ENCODE measurements around the gene VIL1. TPM values are rescaled to one million over a fixed set of nuclear protein-coding genes. Genes with fewer than 3 reads are reported as not detected.

VIL1 gene
- total and polyA plus RNA-seq, 9 donors: 0.05 to 1.3 (median 0.38) TPM; not detected in 6

GRCh38 chr2:218438596-218438995 lies 19.7 kb downstream of the VIL1 start:
- intact Hi-C loops (cut with DNase I): no loop called here
- H3K9me3 ChIP-seq: no peaks in the 10 kb centered on the region
- no peaks in the 10 kb centered on the region for H3K4me1 ChIP-seq (ENCODE audit: insufficient read depth)
- no peak overlapping the region for H3K4me3 ChIP-seq
- H3K27ac ChIP-seq: no peak overlapping the region
- WGBS, 3 donors: 15 to 40% (median 35%) methylated on average over 4 of the region's 4 CpGs
- DNase-seq: peak in 3 of 5 donors; percentile 32 to 81 (median 49)
- H3K27me3 ChIP-seq: no peaks in the 10 kb centered on the region
- TF ChIP-seq CTCF (IDR thresholded peaks at IDR 0.05): no peak
- TF ChIP-seq EP300 (IDR thresholded peaks at IDR 0.05): no peak
- TF ChIP-seq POLR2A (IDR thresholded peaks at IDR 0.05): no peak
- H3K36me3 ChIP-seq: no peaks in the 10 kb centered on the region

- TF ChIP-seq POLR2A (IDR thresholded peaks at IDR 0.05) (no peak), EP300 (IDR thresholded peaks at IDR 0.05) (no peak), CTCF (IDR thresholded peaks at IDR 0.05) (no peak)
- 96 to 100% (median 97%) methylated on average over 7 of the region's 7 CpGs for WGBS, 3 donors
- H3K4me3 ChIP-seq: no peak overlapping the region
- DNase-seq: no peak
- intact Hi-C loops (cut with DNase I): no loop called here
- no peaks in the 10 kb centered on the region for H3K27me3 ChIP-seq
- no peaks in the 10 kb centered on the region for H3K4me1 ChIP-seq (ENCODE audit: insufficient read depth)
- H3K27ac ChIP-seq: no peak overlapping the region
- no peaks in the 10 kb centered on the region for H3K9me3 ChIP-seq
- no peaks in the 10 kb centered on the region for H3K36me3 ChIP-seq
These were observed 25.9 kb downstream of the VIL1 start for GRCh38 chr2:218444692-218445357.

GRCh38 chr2:218445602-218446001 lies 26.7 kb downstream of the VIL1 start:
- DNase-seq: no peak
- Histone ChIP-seq H3K36me3 (no peaks in the 10 kb centered on the region), H3K4me3 (no peak overlapping the region), H3K27me3 (no peaks in the 10 kb centered on the region), H3K4me1 (ENCODE audit: insufficient read depth) (no peaks in the 10 kb centered on the region), H3K27ac (no peak overlapping the region), H3K9me3 (no peaks in the 10 kb centered on the region)
- TF ChIP-seq EP300 (IDR thresholded peaks at IDR 0.05): no peak
- TF ChIP-seq CTCF (IDR thresholded peaks at IDR 0.05): no peak
- intact Hi-C loops (cut with DNase I): no loop called here

GRCh38 chr2:218446547-218446946 lies 27.6 kb downstream of the VIL1 start:
- DNase-seq: no peak
- WGBS, 3 donors: 94 to 97% (median 95%) methylated on average over 6 of the region's 6 CpGs
- Histone ChIP-seq H3K36me3 (no peaks in the 10 kb centered on the region), H3K27me3 (no peaks in the 10 kb centered on the region), H3K4me3 (no peak overlapping the region), H3K27ac (no peak overlapping the region), H3K9me3 (no peaks in the 10 kb centered on the region), H3K4me1 (ENCODE audit: insufficient read depth) (no peaks in the 10 kb centered on the region)
- TF ChIP-seq EP300 (IDR thresholded peaks at IDR 0.05) (no peak), CTCF (IDR thresholded peaks at IDR 0.05) (no peak), POLR2A (IDR thresholded peaks at IDR 0.05) (no peak)
- intact Hi-C loops (cut with DNase I): no loop called here

All from ovary (tissue), 9 donors.